Measurements from ENCODE around the gene HOTAIR.

DNA sequence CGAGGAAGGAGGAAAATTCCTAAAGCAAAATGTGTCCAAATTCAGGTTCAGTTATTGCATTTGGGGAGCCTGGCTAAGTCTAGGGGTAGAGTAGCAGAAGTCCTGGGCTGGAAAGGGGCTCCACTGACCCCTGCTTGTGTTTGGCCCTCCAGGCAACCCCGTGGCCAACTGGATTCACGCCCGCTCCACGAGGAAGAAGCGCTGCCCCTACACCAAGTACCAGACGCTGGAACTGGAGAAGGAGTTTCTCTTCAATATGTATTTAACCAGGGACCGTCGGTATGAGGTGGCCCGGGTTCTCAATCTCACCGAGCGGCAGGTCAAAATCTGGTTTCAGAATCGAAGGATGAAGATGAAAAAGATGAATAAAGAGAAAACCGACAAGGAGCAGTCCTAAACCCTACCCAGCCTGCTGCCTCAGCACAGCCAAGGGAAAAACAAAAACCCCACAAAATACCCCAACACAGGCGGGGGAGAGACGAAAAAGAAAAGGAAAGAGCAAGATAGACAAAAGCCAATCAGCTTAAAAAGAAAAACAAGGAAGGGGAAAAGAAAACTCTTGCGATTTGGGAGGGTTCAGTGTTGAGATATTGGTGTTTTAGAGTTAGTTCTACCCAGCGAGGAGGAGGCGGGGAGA, 27.6 kb upstream of the HOTAIR start:
- TF ChIP-seq EZH2 (IDR thresholded peaks at IDR 0.05; ENCODE audit: low read depth), result no peak
- TF ChIP-seq, protein P1, sequence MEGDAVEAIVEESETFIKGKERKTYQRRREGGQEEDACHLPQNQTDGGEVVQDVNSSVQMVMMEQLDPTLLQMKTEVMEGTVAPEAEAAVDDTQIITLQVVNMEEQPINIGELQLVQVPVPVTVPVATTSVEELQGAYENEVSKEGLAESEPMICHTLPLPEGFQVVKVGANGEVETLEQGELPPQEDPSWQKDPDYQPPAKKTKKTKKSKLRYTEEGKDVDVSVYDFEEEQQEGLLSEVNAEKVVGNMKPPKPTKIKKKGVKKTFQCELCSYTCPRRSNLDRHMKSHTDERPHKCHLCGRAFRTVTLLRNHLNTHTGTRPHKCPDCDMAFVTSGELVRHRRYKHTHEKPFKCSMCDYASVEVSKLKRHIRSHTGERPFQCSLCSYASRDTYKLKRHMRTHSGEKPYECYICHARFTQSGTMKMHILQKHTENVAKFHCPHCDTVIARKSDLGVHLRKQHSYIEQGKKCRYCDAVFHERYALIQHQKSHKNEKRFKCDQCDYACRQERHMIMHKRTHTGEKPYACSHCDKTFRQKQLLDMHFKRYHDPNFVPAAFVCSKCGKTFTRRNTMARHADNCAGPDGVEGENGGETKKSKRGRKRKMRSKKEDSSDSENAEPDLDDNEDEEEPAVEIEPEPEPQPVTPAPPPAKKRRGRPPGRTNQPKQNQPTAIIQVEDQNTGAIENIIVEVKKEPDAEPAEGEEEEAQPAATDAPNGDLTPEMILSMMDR (conservative IDR thresholded peaks at IDR 0.05), result no peak

Measured in PC-9 (cell line).